GM12873 (cell line): ENCODE measurements around the gene MAP3K19.

Experiments used
- TF ChIP-seq, protein P1 (sequence below): IDR thresholded peaks from 2 replicates; pipeline ENCODE4 v1.5.1; 2012; ENCODE audit warnings: low read depth, mild to moderate bottlenecking, moderate library complexity, low read length, control low read depth; ENCODE audit not compliant: insufficient read depth; ENCODE audit errors: missing control alignments

MAP3K19 gene

DNA sequence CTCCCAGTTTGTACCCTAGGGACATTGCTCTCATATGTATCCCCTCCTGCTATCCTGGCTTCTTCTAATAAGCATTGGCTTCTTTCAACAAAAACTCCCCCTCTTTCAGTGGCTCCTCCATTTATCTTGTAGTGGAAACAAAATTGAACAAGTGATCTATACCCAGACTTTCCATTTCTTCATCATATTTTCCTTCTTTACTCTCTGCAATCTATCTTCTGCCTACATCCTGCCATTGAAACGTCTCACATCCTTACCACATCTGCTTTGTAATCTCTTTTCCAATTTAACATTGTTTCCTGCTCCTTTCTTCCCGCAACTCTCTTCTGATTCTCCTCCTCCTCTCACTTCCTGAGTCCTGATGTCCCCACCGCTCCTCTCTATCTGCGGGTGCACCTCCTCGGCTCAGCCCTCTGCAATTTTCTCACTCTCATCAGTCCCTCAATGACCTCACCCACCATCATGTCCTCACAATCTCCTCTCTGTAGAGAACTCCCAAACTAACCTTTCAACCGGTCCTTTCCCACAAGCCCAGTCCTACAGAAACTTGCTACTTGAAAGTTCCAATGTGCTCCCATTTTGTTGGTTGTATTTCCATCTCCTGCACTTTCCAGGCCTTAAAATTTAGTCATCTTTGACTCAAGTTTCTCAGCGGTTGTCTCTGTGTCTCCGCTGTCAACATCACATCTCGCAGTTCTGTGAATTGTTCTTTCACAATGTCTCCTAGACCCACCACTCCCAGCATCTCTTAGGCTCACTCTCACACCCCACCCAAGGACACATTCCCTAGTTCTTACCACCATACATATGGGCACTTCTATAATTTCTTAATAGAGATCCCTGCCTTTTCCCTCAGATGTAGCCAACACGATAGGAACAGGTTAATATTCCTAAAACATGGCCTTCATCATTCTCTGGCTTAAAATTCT, 24.0 kb downstream of the MAP3K19 start:
- TF ChIP-seq, protein P1, sequence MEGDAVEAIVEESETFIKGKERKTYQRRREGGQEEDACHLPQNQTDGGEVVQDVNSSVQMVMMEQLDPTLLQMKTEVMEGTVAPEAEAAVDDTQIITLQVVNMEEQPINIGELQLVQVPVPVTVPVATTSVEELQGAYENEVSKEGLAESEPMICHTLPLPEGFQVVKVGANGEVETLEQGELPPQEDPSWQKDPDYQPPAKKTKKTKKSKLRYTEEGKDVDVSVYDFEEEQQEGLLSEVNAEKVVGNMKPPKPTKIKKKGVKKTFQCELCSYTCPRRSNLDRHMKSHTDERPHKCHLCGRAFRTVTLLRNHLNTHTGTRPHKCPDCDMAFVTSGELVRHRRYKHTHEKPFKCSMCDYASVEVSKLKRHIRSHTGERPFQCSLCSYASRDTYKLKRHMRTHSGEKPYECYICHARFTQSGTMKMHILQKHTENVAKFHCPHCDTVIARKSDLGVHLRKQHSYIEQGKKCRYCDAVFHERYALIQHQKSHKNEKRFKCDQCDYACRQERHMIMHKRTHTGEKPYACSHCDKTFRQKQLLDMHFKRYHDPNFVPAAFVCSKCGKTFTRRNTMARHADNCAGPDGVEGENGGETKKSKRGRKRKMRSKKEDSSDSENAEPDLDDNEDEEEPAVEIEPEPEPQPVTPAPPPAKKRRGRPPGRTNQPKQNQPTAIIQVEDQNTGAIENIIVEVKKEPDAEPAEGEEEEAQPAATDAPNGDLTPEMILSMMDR = no peak

DNA sequence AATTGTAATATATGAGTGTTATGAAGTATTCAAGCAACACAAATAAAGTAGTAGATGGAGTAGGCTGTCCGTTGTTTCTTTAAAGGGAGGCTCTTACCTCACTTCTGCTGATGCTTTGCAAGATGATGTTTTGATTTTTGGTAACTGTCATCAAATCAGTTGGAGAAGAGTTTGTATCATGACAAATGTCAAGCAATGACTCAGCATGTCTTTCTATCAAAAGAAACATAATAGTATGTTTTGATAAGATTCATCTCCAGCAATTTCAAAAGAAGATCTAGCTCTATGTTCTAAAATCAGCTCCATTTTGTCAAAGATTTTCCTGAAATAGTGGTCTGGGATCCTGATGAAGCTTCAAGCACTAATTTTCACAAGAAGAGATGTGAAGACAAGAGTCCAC, 25.6 kb downstream of the MAP3K19 start:
- TF ChIP-seq, protein P1 = no peak

DNA sequence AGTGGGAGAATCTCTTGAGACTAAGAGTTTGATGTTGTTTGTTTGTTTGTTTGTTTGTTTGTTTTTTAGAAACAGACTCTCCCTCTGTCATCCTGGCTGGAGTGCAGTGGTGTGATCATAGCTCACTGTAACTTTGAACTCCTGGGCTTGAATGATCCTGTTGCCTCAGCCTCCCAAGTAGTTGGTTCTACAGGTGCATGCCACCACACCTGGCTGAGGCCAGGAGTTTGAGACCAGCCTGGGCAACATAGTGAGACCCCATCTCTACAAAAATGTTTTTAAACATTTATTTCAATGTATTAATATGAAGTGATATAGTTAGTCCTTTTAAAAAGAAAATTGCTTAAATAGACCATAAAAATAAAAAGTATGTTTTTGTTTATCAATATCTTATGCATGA, 35.6 kb downstream of the MAP3K19 start:
- TF ChIP-seq, protein P1 = no peak

DNA sequence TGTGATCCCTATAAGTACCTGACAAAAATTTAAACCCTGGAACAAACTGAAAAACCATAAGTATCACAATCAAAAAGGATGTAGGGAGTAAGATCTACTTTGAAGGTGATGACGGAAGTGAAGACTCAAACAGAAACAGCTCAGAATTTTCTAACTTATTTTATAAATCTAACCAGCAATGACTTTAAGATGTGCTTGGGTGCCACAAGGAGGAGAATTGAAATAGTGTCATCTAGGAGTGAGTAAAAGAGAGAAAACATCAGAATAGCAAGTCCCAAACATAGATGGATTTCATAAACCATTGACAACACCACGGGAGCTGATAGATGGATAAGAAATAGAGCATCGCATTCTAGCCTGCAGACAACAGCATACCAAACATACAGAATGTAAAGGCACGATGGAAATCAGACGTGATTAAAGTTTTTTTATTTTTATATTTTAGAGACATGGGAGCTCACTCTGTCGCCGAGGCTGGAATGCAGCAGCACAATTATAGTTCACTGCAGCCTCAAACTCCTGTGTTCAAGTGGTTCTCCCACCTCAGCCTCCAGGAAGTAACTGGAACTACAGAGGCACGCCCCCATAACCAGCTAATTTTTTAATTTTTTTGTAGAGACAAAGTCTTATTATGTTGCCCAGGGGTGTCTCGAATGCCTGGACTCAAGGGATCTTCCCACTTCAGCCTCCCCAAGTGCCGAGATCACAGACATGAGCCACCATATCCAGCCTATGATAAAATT, 36.9 kb downstream of the MAP3K19 start:
- TF ChIP-seq, protein P1 = no peak

DNA sequence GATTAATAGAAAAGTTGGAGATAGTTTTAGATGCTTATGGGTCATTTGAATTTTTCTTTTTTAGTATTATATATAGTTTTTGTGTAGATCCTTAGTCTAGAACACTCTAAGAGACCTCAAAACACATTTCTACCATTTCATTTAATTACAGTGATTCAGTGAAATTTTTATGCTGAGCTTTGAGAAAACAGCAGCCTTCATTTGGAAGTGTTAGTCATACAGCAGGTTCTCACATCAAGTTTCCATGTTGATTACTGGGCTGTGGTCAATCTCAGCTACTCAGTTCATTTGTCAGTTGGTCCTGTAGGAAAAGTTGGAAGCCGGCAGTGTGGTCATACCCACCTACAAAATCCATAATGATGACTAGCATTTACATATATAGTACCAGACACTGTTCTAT, 37.9 kb downstream of the MAP3K19 start:
- TF ChIP-seq, protein P1 = no peak

DNA sequence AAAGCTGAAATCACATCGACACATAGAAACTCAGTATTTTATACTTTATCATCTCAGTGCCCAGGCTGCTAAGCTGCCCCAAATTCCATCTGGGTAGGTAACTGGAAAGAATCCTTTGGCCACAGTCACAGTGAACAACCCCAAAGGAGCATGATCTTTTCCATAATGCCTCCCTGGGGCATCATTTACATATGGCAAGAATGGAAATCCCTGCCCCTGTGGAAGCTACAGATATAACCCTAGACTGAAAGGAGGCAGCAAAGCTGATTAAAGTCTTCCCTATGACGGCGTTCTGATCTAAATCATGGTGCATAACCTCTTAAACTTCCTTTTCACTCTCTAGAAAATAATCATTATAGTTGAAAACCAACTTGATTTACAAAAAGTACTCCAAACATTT, 41.5 kb downstream of the MAP3K19 start:
- TF ChIP-seq, protein P1 = no peak
